Activated naive CD4-positive, alpha-beta T cell treated with anti-CD3 and anti-CD28 coated beads, Interleukin-2, amount 10 ng/mL, durations not matched to agents 7 days and 5 days (primary cell): ENCODE results near the gene ST14.

ENCODE experiments used
- CTCF ChIA-PET: fragments of 350-600 bp; sonication (Branson Sonifier 250); formaldehyde crosslinking; loops from one replicate; lab custom pipeline; 2021; ENCODE audit warnings: antibody characterized with exemption; lab: Charles Lee
- DNase-seq: peaks from one replicate; pipeline ENCODE4 v3.0.0-alpha.2; 2020
- H3K27ac Mint-ChIP-seq: one replicate; pipeline ENCODE4 v1.8.0; 2021; ENCODE audit warnings: mild to moderate bottlenecking, moderate library complexity, mixed read lengths
- H3K27me3 Mint-ChIP-seq: one replicate; pipeline ENCODE4 v1.8.0; 2021; ENCODE audit warnings: mild to moderate bottlenecking, mixed read lengths
- H3K36me3 Mint-ChIP-seq: one replicate; pipeline ENCODE4 v1.8.0; 2021; ENCODE audit warnings: mixed read lengths
- H3K4me1 Mint-ChIP-seq: one replicate; pipeline ENCODE4 v1.8.0; 2021; ENCODE audit warnings: mixed read lengths
- H3K4me3 Mint-ChIP-seq: one replicate; pipeline ENCODE4 v1.8.0; 2021; ENCODE audit warnings: mild to moderate bottlenecking, moderate library complexity, mixed read lengths
- H3K9me3 Mint-ChIP-seq: one replicate; pipeline ENCODE4 v1.8.0; 2021; ENCODE audit warnings: mixed read lengths

Gene ST14

GRCh38 chr11:130145311-130145812 is 14.2 kb upstream of the ST14 start:
- CTCF ChIA-PET, result interaction anchor here (1.9 to 3.1 kb wide), 2 partner anchors 10 to 13 kb away, joined by 4 to 11 read pairs; no protein-coding TSS in a partner anchor
- Mint-ChIP-seq H3K9me3 (no peaks in the 10 kb centered on the region), H3K4me1 (peaks cover 21% of the 10 kb centered on the region), H3K4me3 (no peak overlapping the region), H3K36me3 (no peaks in the 10 kb centered on the region), H3K27ac (no peak overlapping the region), H3K27me3 (no peaks in the 10 kb centered on the region)
- no peak for DNase-seq

GRCh38 chr11:130145975-130146776 is 13.4 kb upstream of the ST14 start:
- Mint-ChIP-seq H3K4me1 (peaks cover 21% of the 10 kb centered on the region), H3K36me3 (no peaks in the 10 kb centered on the region), H3K9me3 (no peaks in the 10 kb centered on the region), H3K27me3 (peaks cover 6% of the 10 kb centered on the region), H3K27ac (peak overlapping the region; percentile 7), H3K4me3 (no peak overlapping the region)
- CTCF ChIA-PET, result interaction anchor here (0.7 to 3.1 kb wide), 3 partner anchors 9 to 14 kb away, joined by 3 to 11 read pairs (median 4); no protein-coding TSS in a partner anchor
- no peak for DNase-seq

GRCh38 chr11:130146796-130147195 is 12.8 kb upstream of the ST14 start:
- CTCF ChIA-PET, result interaction anchor here (0.7 to 3.1 kb wide), 3 partner anchors 9 to 14 kb away, joined by 3 to 11 read pairs (median 4); no protein-coding TSS in a partner anchor
- H3K4me1 Mint-ChIP-seq, result peaks cover 21% of the 10 kb centered on the region
- peaks cover 6% of the 10 kb centered on the region for H3K27me3 Mint-ChIP-seq
- peak; percentile 33 for DNase-seq
- no peaks in the 10 kb centered on the region for H3K9me3 Mint-ChIP-seq
- H3K4me3 Mint-ChIP-seq, result no peak overlapping the region
- no peaks in the 10 kb centered on the region for H3K36me3 Mint-ChIP-seq
- H3K27ac Mint-ChIP-seq, result peak overlapping the region; percentile 7

GRCh38 chr11:130148796-130149326 is 10.7 kb upstream of the ST14 start:
- peaks cover 10% of the 10 kb centered on the region for H3K27me3 Mint-ChIP-seq
- no peaks in the 10 kb centered on the region for H3K36me3 Mint-ChIP-seq
- no peak for DNase-seq
- no peaks in the 10 kb centered on the region for H3K9me3 Mint-ChIP-seq
- no peak overlapping the region for H3K4me3 Mint-ChIP-seq
- CTCF ChIA-PET, result no interaction called here
- H3K4me1 Mint-ChIP-seq, result peaks cover 21% of the 10 kb centered on the region
- no peak overlapping the region for H3K27ac Mint-ChIP-seq

GRCh38 chr11:130150790-130151189 is 8.8 kb upstream of the ST14 start:
- no peak for DNase-seq
- Mint-ChIP-seq H3K27me3 (peaks cover 20% of the 10 kb centered on the region), H3K27ac (no peak overlapping the region), H3K4me3 (no peak overlapping the region), H3K4me1 (peaks cover 18% of the 10 kb centered on the region), H3K36me3 (no peaks in the 10 kb centered on the region), H3K9me3 (no peaks in the 10 kb centered on the region)
- CTCF ChIA-PET, result no interaction called here

- Mint-ChIP-seq H3K9me3 (no peaks in the 10 kb centered on the region), H3K27ac (no peak overlapping the region), H3K27me3 (peaks cover 23% of the 10 kb centered on the region), H3K4me1 (peaks cover 17% of the 10 kb centered on the region), H3K4me3 (no peak overlapping the region), H3K36me3 (no peaks in the 10 kb centered on the region)
- no peak for DNase-seq
- CTCF ChIA-PET, result no interaction called here
Observed at GRCh38 chr11:130151196-130151595, 8.4 kb upstream of the ST14 start.

DNA sequence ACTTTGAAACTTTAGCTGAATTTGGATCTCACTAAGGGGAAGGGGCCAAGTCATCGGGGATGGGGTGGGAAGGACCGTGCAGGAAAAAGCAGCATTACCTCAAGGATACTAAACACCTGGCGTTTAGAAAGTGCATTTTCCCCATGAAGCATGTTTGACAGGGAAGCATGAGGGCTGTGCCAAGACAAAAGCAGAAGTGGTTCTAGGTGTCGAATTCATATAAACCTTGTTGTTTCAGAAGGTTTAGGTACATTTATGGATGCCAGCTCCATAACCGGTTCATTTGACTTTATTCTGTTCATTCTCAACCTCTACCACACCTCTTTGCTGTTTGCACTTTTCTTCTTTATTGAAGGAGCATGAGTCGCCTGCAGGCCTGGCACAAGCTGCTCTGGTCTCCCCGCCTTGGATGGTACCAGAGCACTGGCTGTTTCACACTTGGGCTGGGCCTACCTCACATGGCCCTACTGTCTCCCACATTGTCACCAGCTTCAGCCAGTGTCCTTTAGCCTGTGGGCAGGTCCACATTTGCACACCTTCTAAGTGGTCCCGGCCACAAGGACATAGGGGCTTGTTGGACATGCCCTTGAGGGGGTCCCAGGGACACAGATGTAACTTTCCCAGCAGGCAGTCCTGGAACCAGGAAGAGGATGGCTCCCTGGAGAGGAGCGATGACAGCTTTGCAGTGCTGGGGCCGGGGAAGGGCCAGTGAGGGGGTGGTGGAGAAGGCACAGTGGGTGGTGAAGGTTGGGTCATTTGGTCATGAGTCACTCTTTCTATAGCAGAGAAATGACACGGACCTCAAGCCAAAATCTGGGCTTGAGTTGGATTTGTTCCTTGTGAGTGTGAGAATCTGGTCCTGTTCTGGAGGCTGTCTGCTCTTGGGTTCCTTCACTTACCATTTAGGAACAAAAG is 3.2 kb upstream of the ST14 start:
- CTCF ChIA-PET, result interaction anchor here (0.7 kb wide), 1 partner anchor 26 kb away, joined by 3 read pairs; no protein-coding TSS in a partner anchor
- no peak overlapping the region for H3K27ac Mint-ChIP-seq
- H3K4me1 Mint-ChIP-seq, result peaks cover 11% of the 10 kb centered on the region
- no peak for DNase-seq
- H3K36me3 Mint-ChIP-seq, result no peaks in the 10 kb centered on the region
- peaks cover 69% of the 10 kb centered on the region for H3K27me3 Mint-ChIP-seq
- no peaks in the 10 kb centered on the region for H3K9me3 Mint-ChIP-seq
- H3K4me3 Mint-ChIP-seq, result no peak overlapping the region

GRCh38 chr11:130157101-130157500 is 2.5 kb upstream of the ST14 start:
- DNase-seq, result no peak
- Mint-ChIP-seq H3K4me3 (no peak overlapping the region), H3K27ac (no peak overlapping the region), H3K36me3 (no peaks in the 10 kb centered on the region), H3K4me1 (peaks cover 11% of the 10 kb centered on the region), H3K27me3 (peaks cover 76% of the 10 kb centered on the region), H3K9me3 (no peaks in the 10 kb centered on the region)
- CTCF ChIA-PET, result no interaction called here

GRCh38 chr11:130157840-130158239 is 1.7 kb upstream of the ST14 start:
- Mint-ChIP-seq H3K4me3 (no peak overlapping the region), H3K4me1 (peaks cover 11% of the 10 kb centered on the region), H3K27me3 (peaks cover 84% of the 10 kb centered on the region), H3K9me3 (no peaks in the 10 kb centered on the region), H3K36me3 (no peaks in the 10 kb centered on the region), H3K27ac (no peak overlapping the region)
- CTCF ChIA-PET, result no interaction called here
- DNase-seq, result no peak

DNA sequence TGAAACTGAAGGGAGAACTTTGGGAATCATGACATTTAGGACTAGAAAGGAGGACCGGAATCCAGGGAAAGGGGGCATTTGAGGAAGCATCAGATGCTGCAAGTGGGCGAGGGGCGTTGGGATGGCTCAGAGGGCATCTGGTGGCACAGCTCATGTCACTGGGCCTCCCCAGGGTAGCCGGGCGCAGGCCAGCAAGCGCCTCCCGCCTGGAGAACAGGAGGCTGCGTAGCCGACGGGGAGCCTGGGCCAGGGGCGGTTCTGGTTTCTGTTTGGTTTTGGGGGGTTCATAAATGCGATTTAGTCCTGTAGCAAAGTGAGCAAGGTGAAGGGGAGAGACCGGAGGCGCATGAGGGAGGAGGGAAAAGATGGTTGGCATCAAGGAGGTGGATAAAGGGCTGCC is 443 bp upstream of the ST14 start:
- DNase-seq, result no peak
- no peaks in the 10 kb centered on the region for H3K36me3 Mint-ChIP-seq
- no peak overlapping the region for H3K27ac Mint-ChIP-seq
- peak overlapping the region; percentile 4 for H3K4me3 Mint-ChIP-seq
- peaks cover 11% of the 10 kb centered on the region for H3K4me1 Mint-ChIP-seq
- no peaks in the 10 kb centered on the region for H3K9me3 Mint-ChIP-seq
- H3K27me3 Mint-ChIP-seq, result peaks cover 92% of the 10 kb centered on the region
- CTCF ChIA-PET, result no interaction called here

DNA sequence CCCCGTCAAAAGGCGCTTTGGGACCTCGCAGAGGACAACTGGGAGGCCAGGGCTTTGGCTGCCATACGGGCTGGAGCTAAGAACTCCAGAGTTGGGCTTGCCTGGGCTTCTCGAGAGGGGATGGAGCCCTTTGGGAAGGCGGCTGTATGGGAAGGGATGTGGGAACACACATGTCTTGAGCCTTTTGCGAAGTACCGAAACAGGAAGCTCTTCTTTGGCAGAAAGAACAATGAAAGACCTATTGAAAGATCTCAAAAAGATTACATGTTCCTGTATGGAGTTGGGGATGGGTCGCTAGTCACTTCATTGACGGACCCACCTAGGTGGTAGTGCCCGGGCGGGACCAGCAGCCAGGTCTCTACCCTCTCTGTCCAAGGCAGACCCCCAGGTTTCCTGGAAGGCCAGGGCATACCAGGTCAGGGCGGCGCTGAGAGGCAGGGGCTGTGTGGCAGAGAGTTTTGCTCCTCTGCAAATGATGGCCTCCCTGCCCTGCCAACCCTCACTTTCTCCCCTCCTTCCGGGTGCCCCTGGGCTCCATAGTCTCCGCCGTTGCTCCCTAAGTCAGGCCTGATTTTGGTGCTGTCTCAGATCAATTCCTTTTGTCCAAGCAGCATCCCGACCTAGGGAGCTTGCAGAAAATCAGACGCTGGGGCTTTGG is 1.0 kb downstream of the ST14 start:
- Mint-ChIP-seq H3K9me3 (no peaks in the 10 kb centered on the region), H3K4me1 (peaks cover 11% of the 10 kb centered on the region)
- no peak for DNase-seq

GRCh38 chr11:130161441-130162145 is 2.0 kb downstream of the ST14 start:
- Mint-ChIP-seq H3K27me3 (peaks cover 94% of the 10 kb centered on the region), H3K36me3 (no peaks in the 10 kb centered on the region), H3K27ac (peak overlapping the region; percentile 26), H3K9me3 (no peaks in the 10 kb centered on the region), H3K4me1 (peaks cover 11% of the 10 kb centered on the region), H3K4me3 (no peak overlapping the region)
- CTCF ChIA-PET, result no interaction called here
- DNase-seq, result no peak

More for the DNA sequence above, 1.0 kb downstream of the ST14 start:
- CTCF ChIA-PET, result interaction anchor here (0.6 kb wide), 1 partner anchor 206 kb away, joined by 3 read pairs; no protein-coding TSS in a partner anchor
- H3K27ac Mint-ChIP-seq, result no peak overlapping the region
- H3K4me3 Mint-ChIP-seq, result peak overlapping the region; percentile 25
- H3K27me3 Mint-ChIP-seq, result peaks cover 91% of the 10 kb centered on the region
- H3K36me3 Mint-ChIP-seq, result no peaks in the 10 kb centered on the region

DNA sequence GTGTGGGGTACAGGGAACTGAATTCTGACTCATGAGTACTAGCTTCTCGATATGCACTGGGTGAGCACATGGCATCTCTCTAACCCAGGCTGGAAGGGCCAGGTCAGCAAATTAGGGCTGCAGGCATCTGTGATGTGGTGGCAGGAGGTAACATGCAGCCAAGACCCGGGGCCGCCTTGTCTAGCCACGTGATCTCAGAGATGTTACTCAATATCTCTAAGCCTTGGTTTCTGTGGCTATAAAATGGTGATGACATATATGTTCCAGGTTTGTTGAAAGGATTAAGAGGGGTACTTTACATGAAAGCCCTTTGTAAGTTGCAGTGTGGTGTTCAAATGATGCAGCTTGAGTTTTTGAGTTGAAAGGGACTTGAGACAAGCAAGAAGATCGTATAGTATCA is 3.2 kb downstream of the ST14 start:
- Mint-ChIP-seq H3K4me1 (peaks cover 11% of the 10 kb centered on the region), H3K4me3 (no peak overlapping the region), H3K27me3 (peaks cover 87% of the 10 kb centered on the region), H3K27ac (no peak overlapping the region), H3K36me3 (no peaks in the 10 kb centered on the region), H3K9me3 (no peaks in the 10 kb centered on the region)
- CTCF ChIA-PET, result no interaction called here
- DNase-seq, result no peak
